ENCODE data around the gene DIS3L2.

- TF ChIP-seq CTCF (IDR thresholded peaks at IDR 0.05 in 8 of 11, conservative IDR thresholded peaks at IDR 0.05 in 3 of 11) (no peak), POLR2A (IDR thresholded peaks at IDR 0.05) (no peak)
These were observed 354.4 kb downstream of the DIS3L2 start for GRCh38 chr2:232315923-232316299.
